GM15510 (cell line): ENCODE measurements around the gene ASPDH.

ENCODE experiments used
- POLR2A ChIP-seq: IDR thresholded peaks from 3 replicates; pipeline ENCODE4 v1.6.1; 2011; ENCODE audit warnings: borderline replicate concordance; ENCODE audit not compliant: insufficient read length; ENCODE audit errors: extremely low read depth

The ASPDH gene

DNA sequence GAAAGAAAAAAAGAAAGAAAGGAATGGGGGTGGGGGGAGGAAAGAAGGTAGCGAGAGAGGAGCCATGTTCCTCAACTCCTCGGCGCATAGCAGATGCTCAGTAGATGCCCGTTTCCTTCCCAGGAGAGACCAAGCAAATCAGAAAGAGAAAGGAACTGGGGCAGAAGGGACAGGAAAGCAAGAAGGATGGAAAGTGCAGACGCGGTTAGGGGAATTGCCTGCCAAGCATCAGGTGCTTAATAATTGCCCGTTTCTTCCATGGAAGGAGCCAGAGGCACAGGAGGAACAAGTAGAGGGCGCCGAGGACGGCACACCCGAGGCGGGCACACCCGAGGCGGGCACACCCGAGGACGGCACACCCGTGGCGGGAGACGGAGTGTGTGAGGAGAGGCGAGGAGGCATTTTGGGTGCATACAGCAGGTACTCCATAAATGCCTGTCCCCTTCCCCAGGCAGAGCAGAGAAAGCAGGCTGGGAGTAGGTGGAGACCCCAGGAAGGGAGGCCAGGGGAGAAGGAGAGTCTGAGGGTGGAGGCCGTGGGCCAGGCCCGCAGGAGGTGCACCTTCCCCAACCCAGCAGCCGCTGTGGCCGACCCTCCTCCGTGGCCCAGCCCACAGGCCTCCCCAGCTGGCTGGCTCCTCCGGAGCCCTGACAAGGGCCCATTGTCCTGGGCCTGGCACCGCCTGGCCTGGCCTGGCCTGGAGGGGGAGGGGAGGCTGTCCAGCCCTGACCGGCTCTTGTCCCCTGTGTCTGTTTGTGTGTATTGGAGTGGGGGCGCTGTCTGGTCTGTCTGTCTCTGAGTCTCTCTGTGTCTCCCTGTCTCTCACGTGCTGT is 17.3 kb downstream of the ASPDH start:
- no peak for TF ChIP-seq POLR2A

DNA sequence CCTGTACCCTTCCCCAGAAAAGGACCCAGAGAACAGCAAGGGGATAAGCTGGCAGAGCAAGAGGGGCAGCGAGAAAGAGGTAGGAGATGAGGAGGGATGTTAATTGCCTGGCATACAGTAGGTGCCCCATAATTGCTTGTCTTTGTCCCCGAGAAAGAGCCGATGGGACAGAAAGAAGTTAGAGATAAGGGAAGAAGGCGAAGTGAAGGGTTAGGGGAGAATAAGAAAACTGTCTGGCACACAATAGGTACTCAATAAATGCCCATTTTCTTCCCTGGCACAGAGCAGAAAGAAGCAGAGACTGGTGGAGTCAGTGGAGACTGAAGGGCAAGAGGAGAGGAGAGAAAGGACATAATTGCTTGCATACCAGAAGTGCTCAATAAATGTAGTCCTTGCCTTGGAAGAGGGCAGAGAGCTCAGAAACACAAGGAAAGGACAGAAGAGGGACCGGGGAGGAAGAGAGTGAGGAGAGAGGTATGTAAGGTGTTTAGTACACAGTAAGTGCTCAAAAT is 18.6 kb downstream of the ASPDH start:
- no peak for TF ChIP-seq POLR2A

DNA sequence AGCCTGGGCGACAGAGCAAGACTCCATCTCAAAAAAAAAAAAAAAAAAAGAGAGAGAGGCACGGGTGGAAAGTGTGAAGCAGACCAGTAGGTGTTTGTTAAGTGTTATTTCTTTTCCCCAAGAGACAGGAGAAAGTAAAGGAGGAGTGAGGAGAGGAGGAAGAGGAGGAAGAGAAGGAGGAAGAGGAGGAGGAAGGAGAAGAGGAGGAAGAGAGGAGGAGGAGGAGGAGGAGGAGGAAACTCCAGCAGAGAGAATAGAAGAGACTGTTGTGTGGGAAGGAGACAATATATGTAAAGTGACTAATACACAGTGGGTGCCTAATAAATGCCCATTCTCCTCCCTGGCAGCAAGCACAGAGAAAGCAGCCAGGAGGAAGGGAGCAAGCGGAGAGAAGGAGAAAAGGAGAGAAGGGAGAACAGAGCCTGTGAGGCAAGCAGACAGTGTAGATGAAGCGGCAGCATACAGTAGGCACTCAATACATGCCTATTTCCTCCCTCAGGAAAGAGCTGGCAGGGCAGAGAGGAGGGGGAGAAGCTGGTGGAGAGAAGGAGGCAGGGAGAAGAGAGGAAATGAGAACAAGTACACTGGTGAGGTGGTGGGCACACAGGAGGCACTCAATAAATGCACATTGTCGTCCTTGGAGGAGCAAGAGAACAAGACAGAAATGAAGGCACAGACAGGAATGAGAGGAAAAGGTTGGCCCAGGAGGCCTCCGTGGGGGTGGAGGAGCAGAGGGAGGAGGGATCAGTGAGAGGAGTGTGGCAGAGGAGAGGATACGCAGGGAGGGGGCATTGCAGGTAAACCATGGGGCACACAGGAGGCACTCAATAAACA is 19.3 kb downstream of the ASPDH start:
- TF ChIP-seq POLR2A: no peak

- no peak for TF ChIP-seq POLR2A
Observed at GRCh38 chr19:50493171-50493570, 20.5 kb downstream of the ASPDH start.

- TF ChIP-seq POLR2A: no peak
Observed at GRCh38 chr19:50492303-50493052, 21.2 kb downstream of the ASPDH start.

GRCh38 chr19:50490991-50491472 is 22.7 kb downstream of the ASPDH start:
- TF ChIP-seq POLR2A: no peak

DNA sequence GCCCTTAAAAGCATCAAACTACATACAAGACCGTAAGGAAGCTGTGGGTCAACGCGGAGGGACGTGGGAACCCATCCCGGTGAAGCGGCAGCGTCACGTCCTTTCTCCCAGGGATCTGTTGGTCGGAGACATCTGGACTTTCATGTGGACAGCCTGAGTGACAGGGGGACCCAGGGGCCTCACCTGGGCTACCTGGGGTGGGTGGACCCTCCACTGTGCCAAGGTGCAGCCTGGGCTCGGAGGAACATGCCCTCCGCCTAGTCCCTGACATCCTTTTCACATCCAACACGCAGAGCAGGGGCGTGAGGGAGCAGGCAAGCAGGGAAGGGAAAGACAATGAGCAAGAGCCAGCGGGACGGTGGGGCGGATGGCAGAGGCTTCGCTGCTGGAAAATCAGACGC is 23.3 kb downstream of the ASPDH start:
- no peak for TF ChIP-seq POLR2A

- TF ChIP-seq POLR2A: no peak
Observed at GRCh38 chr19:50489461-50490011, 24.2 kb downstream of the ASPDH start.

DNA sequence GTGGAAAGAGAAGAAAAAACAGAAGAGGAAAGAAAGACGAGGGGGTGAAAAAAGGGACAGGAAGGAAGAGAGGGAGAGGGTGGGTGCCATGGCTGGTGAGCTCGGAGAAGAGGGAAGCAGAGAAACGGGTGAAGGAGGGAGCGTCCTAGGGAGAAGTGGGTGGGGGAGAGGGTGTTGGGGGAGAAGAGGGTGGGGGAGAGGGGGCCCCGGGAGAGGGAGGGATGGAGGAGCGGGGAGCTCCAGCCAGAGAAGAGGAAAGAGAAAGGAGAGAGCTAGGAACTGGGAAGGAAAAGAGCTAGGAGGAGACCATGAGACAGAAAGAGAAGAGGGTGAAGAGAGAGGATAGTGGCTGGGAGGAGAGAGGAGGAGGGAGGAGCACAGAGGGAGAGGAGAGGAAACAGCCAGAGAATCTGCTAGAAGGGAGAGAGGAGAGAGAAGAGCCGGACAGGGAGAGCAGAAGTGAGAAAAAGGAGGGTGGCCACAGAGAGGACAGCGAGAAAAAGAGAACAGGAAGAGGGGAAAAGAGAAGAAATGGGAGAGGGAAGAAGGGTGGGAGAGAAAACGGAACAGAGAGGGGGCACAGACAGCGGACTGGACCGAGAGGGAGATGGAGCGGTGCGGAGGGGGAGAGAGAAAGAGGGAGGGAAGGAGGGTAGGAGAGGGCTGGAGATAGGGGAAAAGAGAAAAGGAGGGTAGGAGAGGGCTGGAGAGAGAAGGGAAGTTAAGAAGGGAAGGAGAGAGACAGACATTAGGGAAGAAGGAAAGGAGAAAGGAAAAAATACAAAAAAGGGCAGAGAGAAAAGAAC is 25.1 kb downstream of the ASPDH start:
- no peak for TF ChIP-seq POLR2A

DNA sequence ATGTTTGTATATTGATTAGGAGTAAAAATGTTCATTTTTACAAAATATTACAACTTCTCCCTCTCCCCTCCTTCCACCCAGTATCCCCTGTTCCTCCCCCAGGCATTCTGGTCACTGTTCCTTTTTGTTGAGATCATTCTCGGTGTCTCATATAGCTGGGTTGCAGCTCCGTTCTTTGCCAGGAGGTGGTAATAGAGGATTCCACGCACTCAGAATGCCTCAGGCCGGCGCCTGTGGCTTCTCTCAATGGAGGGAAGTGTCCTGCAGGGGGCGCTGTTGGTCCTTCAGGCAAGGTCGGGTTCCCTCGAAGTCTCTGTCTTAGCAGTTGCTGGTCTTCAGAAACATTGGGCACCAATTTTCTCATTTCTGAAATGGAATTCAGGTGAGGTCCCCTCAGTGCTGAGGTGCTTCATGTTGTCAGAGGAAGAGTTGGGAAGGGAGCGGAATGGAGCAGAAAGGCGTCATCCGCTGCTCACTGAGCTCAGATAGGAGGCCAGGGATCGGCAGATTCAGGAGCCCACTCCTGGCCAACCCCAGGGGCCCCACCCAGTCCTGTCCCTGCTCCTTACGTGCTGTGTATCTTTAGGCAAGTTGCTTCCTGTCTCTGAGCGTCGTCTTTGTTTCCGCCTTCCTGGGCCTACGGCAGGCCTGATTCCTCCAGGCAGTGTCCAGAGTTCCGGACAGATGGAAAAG is 26.7 kb downstream of the ASPDH start:
- TF ChIP-seq POLR2A: no peak

GRCh38 chr19:50485284-50485955 is 28.3 kb downstream of the ASPDH start:
- no peak for TF ChIP-seq POLR2A

- TF ChIP-seq POLR2A: no peak
Observed at GRCh38 chr19:50482916-50483315, 30.8 kb downstream of the ASPDH start.
